Lower leg skin (tissue), 3 donors: ENCODE results near the gene HSD3B1.

Experiments used
- CTCF ChIP-seq, 3 donors: fragments of 450-650 bp; IDR thresholded peaks; one replicate each; pipeline ENCODE4 v1.5.1; 2016; ENCODE audit warnings: antibody characterized with exemption in 3 of 3, mild to moderate bottlenecking in 3 of 3, moderate library complexity in 2 of 3
- POLR2A ChIP-seq, 2 donors: fragments of 450-650 bp; IDR thresholded peaks; one replicate each; pipeline ENCODE4 v1.6.1; 2016 to 2017; ENCODE audit warnings: antibody characterized with exemption in 2 of 2, mild to moderate bottlenecking in 1 of 2, moderate library complexity in 1 of 2

DNA sequence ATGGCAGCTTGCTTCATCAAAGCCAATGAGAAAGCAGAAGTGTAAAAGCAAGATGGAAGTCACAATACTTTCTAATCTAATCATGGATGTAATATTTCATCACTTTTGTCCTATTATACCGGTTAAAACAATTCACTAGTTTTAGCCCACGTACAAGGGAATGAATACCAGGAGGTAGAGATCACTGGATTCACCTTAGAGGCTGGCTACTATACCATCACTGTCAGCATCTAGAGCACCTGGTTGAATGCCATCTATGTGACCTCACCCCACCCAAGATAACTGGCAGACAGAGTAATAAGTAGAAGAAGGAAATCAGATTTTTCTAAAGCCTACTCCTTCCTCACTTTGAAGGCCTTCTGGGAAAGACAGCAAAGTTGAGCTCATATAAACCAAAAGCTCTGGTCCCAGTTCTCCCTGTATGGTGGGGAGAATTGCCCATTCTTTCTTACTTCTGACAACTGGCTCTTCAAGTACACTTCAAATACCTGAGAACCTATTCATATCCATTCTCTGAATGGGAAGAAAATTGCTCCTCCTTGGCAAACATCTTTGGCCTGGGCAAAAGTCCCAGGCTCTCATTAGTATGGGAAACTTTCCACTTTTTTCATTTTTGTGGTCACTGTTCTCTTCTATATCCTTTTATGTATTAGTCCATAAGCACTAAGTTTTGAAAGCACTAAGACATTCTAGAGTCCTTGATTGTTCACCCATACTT, 24.8 kb downstream of the HSD3B1 start:
- no peak for TF ChIP-seq CTCF (IDR thresholded peaks at IDR 0.05)
- TF ChIP-seq POLR2A (IDR thresholded peaks at IDR 0.05) = no peak
